GM12875 (cell line): Measurements from ENCODE around the gene CX3CR1.

Experiments used
- H3K4me3 ChIP-seq: one replicate; pipeline ENCODE4 v1.5.1; 2011; ENCODE audit warnings: low read depth, low read length, control low read depth
- CTCF ChIP-seq: IDR thresholded peaks from 2 replicates; pipeline ENCODE4 v1.5.1; 2011; ENCODE audit warnings: low read depth, mild to moderate bottlenecking, control low read depth, inconsistent platforms, low read length, moderate library complexity, borderline replicate concordance; ENCODE audit not compliant: insufficient read depth

The CX3CR1 gene

DNA sequence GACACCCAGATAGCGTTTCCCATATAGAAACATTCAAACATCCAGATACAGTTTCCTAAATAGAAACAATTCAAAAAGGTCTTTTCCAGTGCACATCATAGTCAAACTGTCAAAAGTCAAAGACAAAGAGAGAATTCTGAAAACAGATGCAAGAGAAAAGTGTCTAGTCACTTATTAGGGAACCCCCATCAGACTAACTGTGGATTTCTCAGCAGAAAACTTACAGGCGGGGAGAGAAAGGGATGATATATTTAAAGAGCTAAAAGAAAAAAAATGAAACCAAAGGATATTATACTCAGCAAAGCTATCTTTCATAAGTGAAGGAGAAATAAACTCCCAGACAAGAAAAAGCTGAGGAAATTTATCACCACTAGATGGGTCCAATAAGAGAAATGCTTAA lies 22.3 kb upstream of the CX3CR1 start:
- TF ChIP-seq CTCF = no peak

GRCh38 chr3:39299279-39299678 lies 19.4 kb upstream of the CX3CR1 start:
- no peak for TF ChIP-seq CTCF
- H3K4me3 ChIP-seq = no peak overlapping the region

More for the DNA sequence above, 22.3 kb upstream of the CX3CR1 start:
- H3K4me3 ChIP-seq = no peak overlapping the region

DNA sequence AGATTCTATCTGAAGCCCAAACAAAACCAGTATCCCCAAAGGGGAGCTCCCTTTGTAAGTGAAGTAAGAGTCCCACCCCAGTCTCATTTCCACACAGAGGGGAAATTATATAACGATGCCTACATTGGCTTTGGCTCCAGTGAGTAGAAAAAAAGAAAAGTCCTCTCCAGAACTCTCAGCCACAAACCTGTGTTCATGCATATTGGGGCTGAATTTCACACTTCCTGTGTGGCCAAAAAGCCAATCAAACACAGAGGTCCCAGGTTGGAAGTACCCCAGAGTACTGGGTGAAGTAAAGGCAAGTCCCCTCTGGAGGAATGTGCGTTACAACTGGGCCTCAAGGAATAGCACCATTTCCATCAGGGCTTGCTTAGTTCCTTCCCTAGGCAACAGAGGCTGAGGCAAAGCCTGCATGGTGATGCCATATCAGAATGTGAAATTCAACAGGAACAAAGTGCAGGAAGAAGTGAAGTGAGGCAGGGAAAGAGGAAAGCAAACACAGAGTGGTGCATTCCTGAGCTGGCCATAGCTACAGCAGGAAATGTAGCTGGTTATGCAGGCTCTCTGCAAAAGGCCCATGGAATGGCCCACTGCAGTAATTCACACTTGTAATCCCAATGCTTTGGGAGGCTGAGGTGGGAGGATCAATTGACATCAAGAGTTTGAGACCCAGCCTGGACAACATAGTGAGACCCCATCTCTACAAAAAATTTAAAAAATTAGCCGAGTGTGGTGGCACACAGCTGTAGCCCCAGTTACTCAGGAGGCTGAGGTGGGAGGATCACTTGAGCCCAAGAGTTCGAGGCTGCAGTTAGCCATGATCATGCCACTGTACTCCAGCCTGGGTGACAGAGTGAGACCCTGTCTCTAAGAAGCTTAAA lies 16.6 kb upstream of the CX3CR1 start:
- TF ChIP-seq CTCF = no peak

DNA sequence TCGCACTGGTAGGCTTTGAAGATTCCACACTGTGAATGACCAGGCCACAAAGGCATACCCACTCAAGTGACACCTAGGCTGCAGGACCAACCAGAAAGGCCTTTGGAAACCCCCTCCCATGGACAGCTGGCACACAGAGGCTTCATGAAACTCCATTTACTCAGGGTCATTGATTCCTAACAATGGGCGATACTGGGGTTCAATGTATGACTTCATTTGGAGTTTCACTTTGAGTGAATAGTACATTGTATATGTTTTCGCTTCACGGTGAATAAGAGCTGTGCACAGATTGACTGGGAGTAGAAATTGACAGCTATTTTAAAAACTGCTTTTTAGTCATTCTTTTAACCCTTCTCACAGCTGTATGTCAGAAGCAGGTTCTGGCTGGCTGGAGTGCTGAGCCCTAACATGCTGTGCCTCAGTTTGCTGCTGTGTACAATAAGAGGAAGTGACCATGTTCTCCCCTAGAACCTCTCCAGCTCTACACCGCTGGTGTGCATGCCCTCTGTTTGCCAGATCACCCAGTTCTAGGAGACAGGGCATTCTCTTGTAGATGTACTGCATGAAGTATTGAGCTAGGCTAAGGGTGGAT lies 15.4 kb upstream of the CX3CR1 start:
- H3K4me3 ChIP-seq = no peak overlapping the region
- TF ChIP-seq CTCF = no peak

More for the DNA sequence above, 16.6 kb upstream of the CX3CR1 start:
- H3K4me3 ChIP-seq = no peak overlapping the region

GRCh38 chr3:39294446-39295183 lies 14.8 kb upstream of the CX3CR1 start:
- no peak overlapping the region for H3K4me3 ChIP-seq
- no peak for TF ChIP-seq CTCF

DNA sequence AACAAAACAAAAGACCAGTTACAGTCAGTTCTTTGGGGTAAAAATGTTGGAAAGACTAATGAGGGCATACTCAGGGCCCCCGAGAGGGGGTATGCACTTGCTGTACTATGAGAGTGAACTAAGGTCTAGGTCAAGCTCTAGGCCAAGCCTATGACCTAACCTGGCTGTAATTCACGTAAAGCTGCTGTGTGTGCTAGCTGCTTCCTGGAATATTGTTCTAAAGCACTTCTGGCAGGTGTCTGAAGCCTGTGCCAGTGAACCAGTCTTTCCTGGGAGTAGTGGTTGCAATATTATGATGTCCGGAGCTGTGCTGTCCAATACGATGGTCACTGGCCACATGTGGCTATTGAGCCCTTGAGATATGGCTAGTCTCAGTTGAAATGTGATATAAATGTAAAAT lies 13.1 kb upstream of the CX3CR1 start:
- no peak overlapping the region for H3K4me3 ChIP-seq
- TF ChIP-seq CTCF = no peak

GRCh38 chr3:39291903-39292329 lies 12.1 kb upstream of the CX3CR1 start:
- peak; percentile 93 for TF ChIP-seq CTCF
- no peak overlapping the region for H3K4me3 ChIP-seq
